H1 (cell line): Measurements from ENCODE around the gene CMTM5. TPM values are rescaled to one million over a fixed set of nuclear protein-coding genes. Genes with fewer than 3 reads are reported as not detected.

Experiments
- CTCF ChIA-PET: fragments of 300-600 bp; sonication (Branson Sonifier 250); formaldehyde crosslinking; loops from one replicate; lab custom pipeline; 2021; ENCODE audit not compliant: partially characterized antibody; lab: Charles Lee
- POLR2A ChIA-PET: fragments of 300-600 bp; sonication (Branson Sonifier 250); formaldehyde crosslinking; loops from one replicate; lab custom pipeline; 2021; ENCODE audit warnings: inconsistent platforms; ENCODE audit not compliant: partially characterized antibody; lab: Charles Lee
- DNase-seq, 2 experiments: peaks; one replicate each; pipeline versions ENCODE4 v3.0.0 to v3.0.0-alpha.2; 2010 to 2022; ENCODE audit warnings: low spot score in 2 of 2, low read depth in 1 of 2, mixed read lengths in 1 of 2
- FAIRE-seq: peaks from 2 replicates; lab custom pipeline; 2011; peaks lifted over from hg19 to GRCh38; lab: Jason Lieb, UNC
- H2AFZ ChIP-seq: 2 replicates; pipeline ENCODE4 v1.8.1; 2012; ENCODE audit warnings: low read length, inconsistent platforms
- H2AK5ac ChIP-seq: 2 replicates; pipeline ENCODE4 v1.6.1; 2013; ENCODE audit warnings: low read depth, low read length
- H2BK120ac ChIP-seq: replicated peaks from 2 replicates; pipeline ENCODE3; 2013; ENCODE audit warnings: low read depth, low read length, inconsistent platforms
- H2BK12ac ChIP-seq: 2 replicates; pipeline ENCODE4 v1.6.1; 2013; ENCODE audit warnings: low read depth, low read length
- H2BK15ac ChIP-seq: 2 replicates; pipeline ENCODE4 v1.6.1; 2013; ENCODE audit warnings: low read length
- H2BK20ac ChIP-seq: 2 replicates; pipeline ENCODE4 v1.6.1; 2013; ENCODE audit warnings: low read length
- H2BK5ac ChIP-seq: 2 replicates; pipeline ENCODE4 v1.6.1; 2013; ENCODE audit warnings: low read depth, low read length
- H3K14ac ChIP-seq: 2 replicates; pipeline ENCODE4 v1.6.1; 2013; ENCODE audit warnings: inconsistent platforms; ENCODE audit not compliant: insufficient read length
- H3K18ac ChIP-seq: 2 replicates; pipeline ENCODE4 v1.6.1; 2013; ENCODE audit warnings: low read length; ENCODE audit errors: extremely low read depth
- H3K23ac ChIP-seq: 2 replicates; pipeline ENCODE4 v1.6.1; 2013; ENCODE audit warnings: inconsistent platforms; ENCODE audit not compliant: insufficient read length
- H3K23me2 ChIP-seq: 2 replicates; pipeline ENCODE4 v1.6.1; 2013; ENCODE audit warnings: low read depth, low read length
- H3K27ac ChIP-seq: 2 replicates; pipeline ENCODE4 v1.6.1; 2011; ENCODE audit warnings: low read depth, low read length, inconsistent platforms
- H3K27me3 ChIP-seq, 4 experiments: replicated peaks in 1 of 4; 1 replicate in 1 of 4; 2 replicates in 3 of 4; pipeline versions ENCODE4 v1.6.1 to v1.8.1; 2011 to 2013; ENCODE audit warnings: low read length in 3 of 4, mild to moderate bottlenecking in 3 of 4, inconsistent platforms in 2 of 4, mixed read lengths in 2 of 4, moderate library complexity in 1 of 4; ENCODE audit not compliant: control insufficient read depth in 3 of 4, insufficient read depth in 3 of 4; ENCODE audit errors: extremely low read depth in 1 of 4
- H3K36me3 ChIP-seq, 4 experiments: 2 replicates each; pipeline versions ENCODE4 v1.6.1 to v1.8.1; 2011 to 2013; ENCODE audit warnings: mild to moderate bottlenecking in 4 of 4, low read length in 3 of 4, moderate library complexity in 2 of 4, control low read depth in 1 of 4, inconsistent platforms in 1 of 4; ENCODE audit not compliant: insufficient read depth in 4 of 4, control insufficient read depth in 2 of 4
- H3K4ac ChIP-seq: replicated peaks from 2 replicates; pipeline ENCODE3; 2013; ENCODE audit warnings: low read length, low read depth, mixed read lengths, inconsistent platforms; ENCODE audit not compliant: insufficient read length
- H3K4me1 ChIP-seq, 4 experiments: replicated peaks in 1 of 4; 1 replicate in 1 of 4; 2 replicates in 3 of 4; pipeline versions ENCODE4 v1.6.1 to v1.8.1; 2011 to 2013; ENCODE audit warnings: low read length in 3 of 4, inconsistent platforms in 2 of 4, mixed read lengths in 1 of 4; ENCODE audit not compliant: insufficient read depth in 4 of 4, control insufficient read depth in 3 of 4
- H3K4me2 ChIP-seq, 2 experiments: 2 replicates each; pipeline versions ENCODE4 v1.6.1 to v1.8.1; 2011 to 2013; ENCODE audit warnings: low read depth in 2 of 2, low read length in 2 of 2, control low read depth in 1 of 2, inconsistent platforms in 1 of 2, mild to moderate bottlenecking in 1 of 2; ENCODE audit not compliant: insufficient read depth in 1 of 2
- H3K4me3 ChIP-seq, 4 experiments: fragments of 200-600, 300-600 bp in 1 of 4; sonication (generic), shearing (Covaris generic), sonication (Bioruptor Twin) in 1 of 4; 2 replicates each; pipeline versions ENCODE4 v1.5.1 to v1.8.1; 2011 to 2016; ENCODE audit warnings: low read length in 4 of 4, low read depth in 3 of 4, control low read depth in 2 of 4, inconsistent platforms in 2 of 4, mild to moderate bottlenecking in 2 of 4, mixed read lengths in 1 of 4, moderate library complexity in 1 of 4; ENCODE audit not compliant: insufficient read depth in 2 of 4; ENCODE audit errors: extremely low read depth in 1 of 4
- H3K56ac ChIP-seq: replicated peaks from 2 replicates; pipeline ENCODE3; 2013; ENCODE audit warnings: low read depth, mild to moderate bottlenecking, mixed read lengths, low read length, inconsistent platforms; ENCODE audit not compliant: insufficient read length
- H3K79me1 ChIP-seq: 2 replicates; pipeline ENCODE4 v1.6.1; 2013; ENCODE audit warnings: low read depth, low read length, control low read depth
- H3K79me2 ChIP-seq, 2 experiments: 2 replicates each; pipeline versions ENCODE4 v1.6.1 to v1.8.1; 2012 to 2013; ENCODE audit warnings: low read length in 2 of 2, mild to moderate bottlenecking in 2 of 2, inconsistent platforms in 1 of 2; ENCODE audit not compliant: insufficient read depth in 2 of 2, control insufficient read depth in 1 of 2
- H3K9ac ChIP-seq, 4 experiments: replicated peaks in 1 of 4; 1 replicate in 1 of 4; 2 replicates in 3 of 4; pipeline versions ENCODE4 v1.6.1 to v1.8.1; 2011 to 2013; ENCODE audit warnings: low read depth in 3 of 4, low read length in 3 of 4, control low read depth in 2 of 4, mild to moderate bottlenecking in 2 of 4, moderate library complexity in 2 of 4, inconsistent platforms in 1 of 4; ENCODE audit errors: extremely low read depth in 1 of 4
- H3K9me3 ChIP-seq, 2 experiments: 2 replicates each; pipeline versions ENCODE4 v1.6.1 to v1.8.1; 2012 to 2013; ENCODE audit warnings: mild to moderate bottlenecking in 2 of 2, moderate library complexity in 2 of 2, control low read depth in 1 of 2, inconsistent platforms in 1 of 2, low read depth in 1 of 2, low read length in 1 of 2, mixed read lengths in 1 of 2; ENCODE audit not compliant: insufficient read depth in 2 of 2
- H4K20me1 ChIP-seq, 2 experiments: replicated peaks in 1 of 2; 2 replicates each; pipeline versions ENCODE3 to v1.8.1; 2011 to 2013; ENCODE audit warnings: inconsistent platforms in 2 of 2, low read length in 2 of 2, mild to moderate bottlenecking in 1 of 2; ENCODE audit not compliant: insufficient read depth in 2 of 2, control insufficient read depth in 1 of 2
- H4K5ac ChIP-seq: 2 replicates; pipeline ENCODE4 v1.6.1; 2013; ENCODE audit warnings: low read length, low read depth, mixed read lengths, inconsistent platforms; ENCODE audit not compliant: insufficient read length
- H4K8ac ChIP-seq: 2 replicates; pipeline ENCODE4 v1.8.0; 2013; ENCODE audit warnings: mild to moderate bottlenecking, moderate library complexity, low read length, inconsistent platforms; ENCODE audit not compliant: insufficient read depth; ENCODE audit errors: extremely low read depth
- H4K91ac ChIP-seq: replicated peaks from 2 replicates; pipeline ENCODE3; 2013; ENCODE audit warnings: low read length, mixed read lengths, inconsistent platforms; ENCODE audit not compliant: insufficient read length
- CEBPB ChIP-seq: IDR thresholded peaks from 2 replicates; pipeline ENCODE4 v1.6.1; 2012; ENCODE audit warnings: low read depth, low read length
- CREB1 ChIP-seq: IDR thresholded peaks from 2 replicates; pipeline ENCODE4 v1.6.1; 2012; ENCODE audit warnings: inconsistent platforms
- JUN ChIP-seq: IDR thresholded peaks from 2 replicates; pipeline ENCODE4 v1.6.1; 2011; ENCODE audit warnings: low read depth, mild to moderate bottlenecking, improper control_type of control experiment, low read length
- TAF1 ChIP-seq: IDR thresholded peaks from 2 replicates; pipeline ENCODE4 v1.6.1; 2011; ENCODE audit warnings: mild to moderate bottlenecking, low read depth, low read length
- WGBS, 2 experiments: shearing (Covaris generic) in 1 of 2; methylation state at CpG; one replicate each; pipeline versions ENCODE4 v1.1.6 to v1.1.7; 2013 to 2015; ENCODE audit warnings: low lambda C conversion rate in 2 of 2, mixed read lengths in 2 of 2, inconsistent platforms in 1 of 2, low coverage in 1 of 2, missing lambda C conversion rate in 1 of 2; ENCODE audit not compliant: insufficient replicate concordance in 2 of 2, insufficient coverage in 1 of 2, insufficient read length in 1 of 2; ENCODE audit errors: extremely low coverage in 1 of 2, missing lambda C conversion rate in 1 of 2; 5-methylcytosine and 5-hydroxymethylcytosine counted together
- polyA plus RNA-seq, 7 experiments: library from polyadenylated mRNA; depleted of rRNA in 3 of 7; stranded (reverse) in 5 of 7; unstranded in 2 of 7; fragments of >200 nt in 5 of 7; fragments of 200-250 nt in 2 of 7; gene quantifications; 1 replicate in 5 of 7; 2 replicates in 1 of 7; 4 replicates in 1 of 7; pipeline versions ENCODE4 v1.2.1 to v1.2.3, GENCODE V29; 2011 to 2013; ENCODE audit warnings: missing spikeins in 2 of 7, mixed read lengths in 2 of 7
- total RNA-seq: library from RNA; stranded (reverse); fragmentation: NEBNext Ultra II Directional; extraction: Animal tissue kit (Norgen Biotek cat#: 25700); gene quantifications from 2 replicates; pipeline ENCODE4 v1.2.1, GENCODE V29; 2021

Gene CMTM5
- total and polyA plus RNA-seq, 2 of the 8 experiments (the other 6 are each of a cell fraction or from before 2014, with no cell fraction given) = 2.1 TPM; not detected in 1

GRCh38 chr14:23355871-23356435 lies 20.9 kb upstream of the CMTM5 start:
- TF ChIP-seq JUN (no peak), CREB1 (no peak), TAF1 (no peak), CEBPB (no peak)

More at GRCh38 chr14:23355871-23356435, 20.9 kb upstream of the CMTM5 start:
- Histone ChIP-seq H3K23ac (no peak overlapping the region), H2AK5ac (no peak overlapping the region), H2BK5ac (no peak overlapping the region), H3K27ac (no peak overlapping the region), H3K27me3 (peaks cover 0 to 12% (median 8%) of the 10 kb centered on the region in 4 experiments; a peak in 6 of 7 replicates), H3K9ac (no peak overlapping the region), H4K5ac (no peak overlapping the region), H4K91ac (no peak overlapping the region), H3K18ac (no peak overlapping the region), H3K36me3 (peaks cover 0 to 22% (median 9%) of the 10 kb centered on the region in 4 experiments; a peak in 4 of 8 replicates), H3K4ac (no peak overlapping the region), H3K9me3 (no peaks in the 10 kb centered on the region), H3K56ac (no peak overlapping the region), H3K4me3 (no peak overlapping the region), H2BK120ac (no peak overlapping the region), H3K4me1 (peaks cover 0 to 3% (median 2%) of the 10 kb centered on the region in 4 experiments; a peak in 4 of 7 replicates), H3K23me2 (peaks cover 10% of the 10 kb centered on the region), H3K79me2 (no peaks in the 10 kb centered on the region), H2BK20ac (no peak overlapping the region), H2AFZ (no peak overlapping the region), H2BK12ac (no peak overlapping the region), H2BK15ac (no peak overlapping the region), H4K8ac (no peak overlapping the region), H3K79me1 (no peaks in the 10 kb centered on the region), H4K20me1 (peaks cover 0 to 4% of the 10 kb centered on the region in 2 experiments), H3K14ac (no peak overlapping the region), H3K4me2 (no peak overlapping the region)
- DNase-seq = no peak
- 98% methylated on average over 6 of the region's 6 CpGs; no CpG with 5 or more reads in 1 of the 2 experiments for WGBS, 2 experiments
- no peak for FAIRE-seq
- ChIA-PET CTCF (interaction anchor here (0.9 to 20.9 kb wide), 6 partner anchors 8 to 55 kb away, joined by 3 to 333 read pairs (median 20); partner anchors contain the start of genes CMTM5 and IL25), POLR2A (interaction anchor here (0.6 to 1.1 kb wide), 2 partner anchors 9 to 519 kb away, joined by 3 read pairs; partner anchors contain the start of gene MMP14)
